ENCODE results near the gene CLHC1. TPM values are rescaled to one million over a fixed set of nuclear protein-coding genes. Genes with fewer than 3 reads are reported as not detected.
A peak's percentile ranks its signal among the peaks of the same experiment; 100 is the strongest.

Gene CLHC1
- total and polyA plus RNA-seq, 4 donors = 2.3 to 33.8 (median 12.2) TPM

DNA sequence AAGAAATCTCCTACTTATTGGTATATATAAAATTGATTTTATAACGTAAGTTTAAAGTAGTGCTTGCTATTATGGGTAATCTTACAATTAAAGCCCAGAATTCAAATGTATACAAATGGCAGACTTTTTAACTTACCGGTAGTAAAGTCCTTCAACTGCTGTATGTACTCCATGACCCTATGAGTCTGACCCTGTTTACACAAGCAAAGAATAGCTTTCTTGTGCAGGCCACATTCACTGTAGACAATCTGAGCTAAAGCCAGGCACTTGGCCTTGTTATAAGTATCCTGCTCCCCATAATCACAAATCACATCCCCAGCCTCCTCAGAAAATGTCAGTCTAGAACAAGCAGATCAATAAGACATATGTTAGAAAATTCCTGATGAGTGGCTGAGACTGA, 51.7 kb downstream of the CLHC1 start:
- TF ChIP-seq, protein P1, sequence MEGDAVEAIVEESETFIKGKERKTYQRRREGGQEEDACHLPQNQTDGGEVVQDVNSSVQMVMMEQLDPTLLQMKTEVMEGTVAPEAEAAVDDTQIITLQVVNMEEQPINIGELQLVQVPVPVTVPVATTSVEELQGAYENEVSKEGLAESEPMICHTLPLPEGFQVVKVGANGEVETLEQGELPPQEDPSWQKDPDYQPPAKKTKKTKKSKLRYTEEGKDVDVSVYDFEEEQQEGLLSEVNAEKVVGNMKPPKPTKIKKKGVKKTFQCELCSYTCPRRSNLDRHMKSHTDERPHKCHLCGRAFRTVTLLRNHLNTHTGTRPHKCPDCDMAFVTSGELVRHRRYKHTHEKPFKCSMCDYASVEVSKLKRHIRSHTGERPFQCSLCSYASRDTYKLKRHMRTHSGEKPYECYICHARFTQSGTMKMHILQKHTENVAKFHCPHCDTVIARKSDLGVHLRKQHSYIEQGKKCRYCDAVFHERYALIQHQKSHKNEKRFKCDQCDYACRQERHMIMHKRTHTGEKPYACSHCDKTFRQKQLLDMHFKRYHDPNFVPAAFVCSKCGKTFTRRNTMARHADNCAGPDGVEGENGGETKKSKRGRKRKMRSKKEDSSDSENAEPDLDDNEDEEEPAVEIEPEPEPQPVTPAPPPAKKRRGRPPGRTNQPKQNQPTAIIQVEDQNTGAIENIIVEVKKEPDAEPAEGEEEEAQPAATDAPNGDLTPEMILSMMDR (IDR thresholded peaks at IDR 0.05; ENCODE audit: control extremely low read depth, extremely low read depth) = no peak
- ATAC-seq (ENCODE audit: insufficient read depth, low FRiP score) = no peak
- no peak overlapping the region for H3K27ac ChIP-seq (ENCODE audit: low read depth in 1 of 2, low read length in 1 of 2)

DNA sequence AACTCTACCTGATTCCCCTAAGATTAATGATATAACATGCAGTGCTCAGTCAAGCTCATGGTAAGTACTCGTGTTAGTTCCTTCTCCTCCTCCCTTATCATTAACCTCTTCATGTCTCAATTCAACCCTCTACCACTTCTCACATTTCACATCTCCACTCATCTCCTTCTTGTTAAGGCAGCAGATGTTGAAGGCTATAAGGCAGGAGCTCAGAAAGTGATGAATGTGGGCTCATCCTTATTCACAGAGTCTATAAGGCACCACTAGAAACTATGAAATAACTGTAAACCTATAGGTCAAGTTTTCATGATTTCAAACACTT, 56.0 kb downstream of the CLHC1 start:
- Histone ChIP-seq H3K9me3 (ENCODE audit: control insufficient read depth in 4 of 4, insufficient read depth in 3 of 4, low read length in 3 of 4) (no peaks in the 10 kb centered on the region), H3K36me3 (ENCODE audit: control insufficient read depth in 4 of 4, insufficient read depth in 4 of 4, low read length in 4 of 4) (peaks cover 0 to 4% (median 2%) of the 10 kb centered on the region in 4 donors), H3K9ac (ENCODE audit: insufficient read depth in 1 of 2, low read length in 2 of 2) (no peak overlapping the region), H3K27me3 (ENCODE audit: control insufficient read depth in 3 of 3, insufficient read depth in 3 of 3, low read length in 2 of 3) (no peaks in the 10 kb centered on the region), H3K27ac (ENCODE audit: low read depth in 1 of 2, low read length in 1 of 2) (no peak overlapping the region), H3K4me3 (no peak overlapping the region), H3K4me1 (ENCODE audit: control insufficient read depth in 5 of 5, insufficient read depth in 5 of 5, low read length in 5 of 5) (peaks cover 0 to 5% (median 0%) of the 10 kb centered on the region in 5 donors)
- ATAC-seq (ENCODE audit: insufficient read depth, low FRiP score) = no peak
- TF ChIP-seq, protein P1 (IDR thresholded peaks at IDR 0.05; ENCODE audit: control extremely low read depth, extremely low read depth) = no peak
- WGBS, 2 donors = 0 to 13% methylated on average over 1 of the region's 1 CpG
- DNase-seq = no peak

More for the DNA sequence above, 51.7 kb downstream of the CLHC1 start:
- Histone ChIP-seq H3K4me3 (no peak overlapping the region), H3K4me1 (ENCODE audit: control insufficient read depth in 5 of 5, insufficient read depth in 5 of 5, low read length in 5 of 5) (no peaks in the 10 kb centered on the region), H3K27me3 (ENCODE audit: control insufficient read depth in 3 of 3, insufficient read depth in 3 of 3, low read length in 2 of 3) (no peaks in the 10 kb centered on the region), H3K9ac (ENCODE audit: insufficient read depth in 1 of 2, low read length in 2 of 2) (no peak overlapping the region), H3K9me3 (ENCODE audit: control insufficient read depth in 4 of 4, insufficient read depth in 3 of 4, low read length in 3 of 4) (no peaks in the 10 kb centered on the region), H3K36me3 (ENCODE audit: control insufficient read depth in 4 of 4, insufficient read depth in 4 of 4, low read length in 4 of 4) (peaks cover 0 to 5% (median 2%) of the 10 kb centered on the region in 4 donors)
- 93 to 95% methylated on average over 2 of the region's 2 CpGs for WGBS, 2 donors
- DNase-seq = no peak

DNA sequence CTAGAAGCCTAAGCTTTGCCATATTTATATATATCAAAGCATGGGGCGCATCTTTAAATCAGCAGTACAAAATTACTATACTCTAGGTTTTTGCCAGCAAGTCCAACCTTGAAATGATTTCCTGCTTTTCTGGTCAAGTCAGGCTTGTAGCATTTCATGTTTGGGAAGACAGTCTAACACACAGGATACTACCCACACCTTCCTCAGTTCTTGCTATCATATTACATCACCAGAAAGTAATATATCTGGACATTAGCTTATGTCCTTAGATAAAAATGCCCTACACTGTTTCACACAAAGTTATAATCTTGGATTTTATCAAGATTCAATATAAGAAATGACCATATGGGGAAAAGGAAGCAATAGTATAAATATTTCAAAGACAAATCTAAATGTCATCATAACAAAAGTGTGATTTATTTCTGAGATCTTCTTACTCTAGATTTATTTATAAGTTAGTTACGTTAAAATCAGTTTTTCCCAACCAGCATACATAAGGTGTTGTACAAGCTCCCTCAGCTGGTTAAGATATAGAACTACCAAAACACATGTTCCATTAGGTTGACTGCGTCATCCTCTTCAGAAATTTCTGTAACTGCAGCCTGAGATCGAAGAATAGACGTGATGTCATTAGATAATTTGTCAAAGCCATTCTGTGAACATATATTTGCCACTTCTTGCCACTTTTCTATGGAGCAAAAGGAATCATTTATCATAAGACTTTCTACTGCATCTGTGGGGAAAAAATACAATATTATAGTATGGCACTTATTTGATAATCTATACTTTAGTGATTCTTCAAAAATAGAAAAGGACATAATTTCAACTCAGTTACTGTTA, 56.6 kb downstream of the CLHC1 start:
- ATAC-seq (ENCODE audit: insufficient read depth, low FRiP score) = peak; percentile 87
- H3K27ac ChIP-seq (ENCODE audit: low read depth in 1 of 2, low read length in 1 of 2) = no peak overlapping the region
- TF ChIP-seq, protein P1 (IDR thresholded peaks at IDR 0.05; ENCODE audit: control extremely low read depth, extremely low read depth) = peak; percentile 49
- peaks cover 0 to 3% (median under 1%) of the 10 kb centered on the region in 4 donors for H3K36me3 ChIP-seq (ENCODE audit: control insufficient read depth in 4 of 4, insufficient read depth in 4 of 4, low read length in 4 of 4)
- no peaks in the 10 kb centered on the region for H3K9me3 ChIP-seq (ENCODE audit: control insufficient read depth in 4 of 4, insufficient read depth in 3 of 4, low read length in 3 of 4)
- H3K4me1 ChIP-seq (ENCODE audit: control insufficient read depth in 5 of 5, insufficient read depth in 5 of 5, low read length in 5 of 5) = peaks cover 0 to 5% (median 0%) of the 10 kb centered on the region in 5 donors
- H3K9ac ChIP-seq (ENCODE audit: insufficient read depth in 1 of 2, low read length in 2 of 2) = no peak overlapping the region
- H3K27me3 ChIP-seq (ENCODE audit: control insufficient read depth in 3 of 3, insufficient read depth in 3 of 3, low read length in 2 of 3) = no peaks in the 10 kb centered on the region
- 24 to 26% methylated on average over 5 of the region's 5 CpGs for WGBS, 2 donors
- DNase-seq = peak in 2 of 3 donors; percentile 72 to 79
- H3K4me3 ChIP-seq = no peak overlapping the region

All from lung (tissue), 12 donors.